ENCODE results near the gene FBXO30. TPM values are rescaled to one million over a fixed set of nuclear protein-coding genes. Genes with fewer than 3 reads are reported as not detected.

Gene FBXO30
- total and polyA plus RNA-seq, 2 experiments from 2014 or later = 2.0 to 9.0 TPM

DNA sequence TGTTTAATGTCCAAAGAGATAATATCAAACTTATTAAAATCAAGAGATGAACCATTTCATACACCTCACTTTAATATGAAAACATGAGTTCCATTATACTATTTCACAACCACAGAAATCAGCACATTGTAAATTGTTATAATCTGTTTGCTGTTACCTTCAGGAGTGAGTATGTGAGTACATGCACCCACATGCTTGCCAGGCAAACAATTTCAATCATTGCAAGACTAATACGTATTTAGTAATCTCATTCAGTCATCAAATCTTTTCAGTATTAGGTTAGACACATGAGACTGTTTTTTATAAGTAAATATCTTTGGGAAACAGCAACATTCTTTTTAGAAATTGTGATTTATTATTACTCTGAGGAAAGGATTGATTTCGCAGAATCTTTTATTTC, 70.0 kb downstream of the FBXO30 start:
- Histone ChIP-seq H4K20me1 (ENCODE audit: insufficient read depth, poor library complexity, severe bottlenecking) (no peaks in the 10 kb centered on the region), H3K27ac (no peak overlapping the region), H3K9me2 (replicated peaks; ENCODE audit: insufficient read depth) (no peaks in the 10 kb centered on the region), H3K36me3 (replicated peaks; ENCODE audit: insufficient read depth, low read depth) (no peaks in the 10 kb centered on the region), H3K79me2 (no peaks in the 10 kb centered on the region), H3K9me3 (ENCODE audit: low read depth) (no peaks in the 10 kb centered on the region), H3K4me2 (no peak overlapping the region), H2AFZ (no peak overlapping the region), H3K4me3 (no peak overlapping the region), H3K27me3 (no peaks in the 10 kb centered on the region), H3K4me1 (ENCODE audit: insufficient read depth) (no peaks in the 10 kb centered on the region)
- WGBS (ENCODE audit: low lambda C conversion rate, missing lambda C conversion rate) = 94% methylated on average over 2 of the region's 2 CpGs
- no peak for DNase-seq (ENCODE audit: low spot score)
- TF ChIP-seq CTCF (IDR thresholded peaks at IDR 0.05; ENCODE audit: poor library complexity) = no peak
- no peak for TF ChIP-seq EZH2 (IDR thresholded peaks at IDR 0.05; ENCODE audit: borderline replicate concordance)
- TF ChIP-seq EZH2phosphoT487 (IDR thresholded peaks at IDR 0.05; ENCODE audit: low read depth, severe bottlenecking, unreplicated experiment) = no peak

Other genes starting within 250 kb of the FBXO30 start
- 6.4 and 9.3 TPM in 2 replicates for gene EPM2A, start 79.3 kb downstream of the FBXO30 start, total RNA-seq
- gene EPM2A, start 79.3 kb downstream of the FBXO30 start, polyA plus RNA-seq = 6.9 and 7.2 TPM in 2 replicates
- 23.8 and 24.4 TPM in 2 replicates for gene SHPRH, start 149.6 kb upstream of the FBXO30 start, total RNA-seq
- 10.7 and 13.0 TPM in 2 replicates for gene SHPRH, start 149.6 kb upstream of the FBXO30 start, polyA plus RNA-seq
- gene GRM1, start 214.3 kb upstream of the FBXO30 start, total RNA-seq = 0.08 and 0.17 TPM in 2 replicates
- gene GRM1, start 214.3 kb upstream of the FBXO30 start, polyA plus RNA-seq = 0.22 TPM in 1 of 2 replicates, not detected in the other